Spleen (tissue), 7 donors: ENCODE measurements around the gene DMAC1.

Source experiments
- POLR2AphosphoS5 ChIP-seq, 3 donors: sonication (generic); formaldehyde crosslinking; IDR thresholded peaks; one replicate each; pipeline ENCODE4 v1.5.1; 2017; ENCODE audit warnings: antibody characterized with exemption in 3 of 3
- TF ChIP-seq, protein P1 (sequence below), 11 experiments: fragments of 200-600 bp in 7 of 11; fragments of 450-650 bp in 4 of 11; sonication (generic) in 4 of 11; IDR thresholded peaks in 8 of 11; conservative IDR thresholded peaks in 3 of 11; 1 replicate in 7 of 11; 2 replicates in 4 of 11; pipeline versions ENCODE4 v1.4.0 to v1.8.0; 2016 to 2021; ENCODE audit warnings: antibody characterized with exemption in 11 of 11, inconsistent platforms in 4 of 11, mild to moderate bottlenecking in 1 of 11
- donor health status: DM: no; HTN: no; CAD: no; lungs with moderate emphysema.
- donor health status: DM: no; HTN: no; CAD: no.
- donor health status: DM: no; HTN: no; CAD: no.

DNA sequence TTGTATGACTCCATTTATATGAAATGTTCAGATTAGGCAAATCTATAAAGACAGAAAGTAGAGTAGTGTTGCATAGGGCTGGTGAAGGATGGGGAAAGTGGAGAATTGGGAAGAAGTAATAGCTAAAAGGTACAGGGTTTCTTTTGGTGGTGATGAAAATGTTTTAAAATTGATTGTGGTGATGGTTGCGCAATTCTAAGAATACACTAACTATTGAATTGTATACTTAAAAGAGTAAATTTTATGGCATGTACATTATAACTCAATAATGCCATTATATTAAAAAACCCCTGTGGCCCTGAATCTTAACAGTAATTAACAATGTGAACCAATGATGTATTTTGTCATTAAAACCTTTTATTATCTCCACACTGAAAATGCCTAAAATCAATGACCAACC, 20.4 kb upstream of the DMAC1 start:
- TF ChIP-seq POLR2AphosphoS5 (IDR thresholded peaks at IDR 0.05) = no peak
- TF ChIP-seq, protein P1, sequence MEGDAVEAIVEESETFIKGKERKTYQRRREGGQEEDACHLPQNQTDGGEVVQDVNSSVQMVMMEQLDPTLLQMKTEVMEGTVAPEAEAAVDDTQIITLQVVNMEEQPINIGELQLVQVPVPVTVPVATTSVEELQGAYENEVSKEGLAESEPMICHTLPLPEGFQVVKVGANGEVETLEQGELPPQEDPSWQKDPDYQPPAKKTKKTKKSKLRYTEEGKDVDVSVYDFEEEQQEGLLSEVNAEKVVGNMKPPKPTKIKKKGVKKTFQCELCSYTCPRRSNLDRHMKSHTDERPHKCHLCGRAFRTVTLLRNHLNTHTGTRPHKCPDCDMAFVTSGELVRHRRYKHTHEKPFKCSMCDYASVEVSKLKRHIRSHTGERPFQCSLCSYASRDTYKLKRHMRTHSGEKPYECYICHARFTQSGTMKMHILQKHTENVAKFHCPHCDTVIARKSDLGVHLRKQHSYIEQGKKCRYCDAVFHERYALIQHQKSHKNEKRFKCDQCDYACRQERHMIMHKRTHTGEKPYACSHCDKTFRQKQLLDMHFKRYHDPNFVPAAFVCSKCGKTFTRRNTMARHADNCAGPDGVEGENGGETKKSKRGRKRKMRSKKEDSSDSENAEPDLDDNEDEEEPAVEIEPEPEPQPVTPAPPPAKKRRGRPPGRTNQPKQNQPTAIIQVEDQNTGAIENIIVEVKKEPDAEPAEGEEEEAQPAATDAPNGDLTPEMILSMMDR (IDR thresholded peaks at IDR 0.05 in 8 of 11, conservative IDR thresholded peaks at IDR 0.05 in 3 of 11) = no peak
